ENCODE data around the gene TLCD1. TPM values are rescaled to one million over a fixed set of nuclear protein-coding genes. Genes with fewer than 3 reads are reported as not detected.

Gene TLCD1
- total and polyA plus RNA-seq, 2 experiments from 2014 or later, result 26.5 to 47.0 TPM

GRCh38 chr17:28702752-28703150, 23.3 kb downstream of the TLCD1 start:
- no peaks in the 10 kb centered on the region for H3K79me2 ChIP-seq (replicated peaks; ENCODE audit: insufficient read depth)
- no peak overlapping the region; the same call in 2 of the 3 replicates for H3K4me3 Mint-ChIP-seq
- DNase-seq (ENCODE audit: low spot score), result no peak
- no peak overlapping the region for H3K4me2 ChIP-seq
- peaks cover 68% of the 10 kb centered on the region for H3K36me3 Mint-ChIP-seq (ENCODE audit: low read depth)
- no peak overlapping the region for H3K4me3 ChIP-seq
- no peak overlapping the region for H2AFZ ChIP-seq
- ATAC-seq, result no peak
- peaks cover 8% of the 10 kb centered on the region; the same call in 1 of the 2 replicates for H3K4me1 ChIP-seq (ENCODE audit: insufficient read depth)
- TF ChIP-seq ZNF462 (CRISPR knock-in tag; IDR thresholded peaks at IDR 0.05) (no peak), STAT1 (IDR thresholded peaks at IDR 0.05; ENCODE audit: unreplicated experiment) (no peak), EZH2phosphoT487 (IDR thresholded peaks at IDR 0.05; ENCODE audit: unreplicated experiment) (no peak), ZNF331 (CRISPR knock-in tag; IDR thresholded peaks at IDR 0.05; ENCODE audit: low read depth) (no peak), ETS1 (IDR thresholded peaks at IDR 0.05) (no peak), CREB1 (CRISPR knock-in tag; IDR thresholded peaks at IDR 0.05; ENCODE audit: low read depth) (no peak), CTCF (conservative IDR thresholded peaks at IDR 0.05; ENCODE audit: low read depth in 2 of 2) (no peak), EZH2 (IDR thresholded peaks at IDR 0.05; ENCODE audit: low read depth, unreplicated experiment) (no peak), REST (IDR thresholded peaks at IDR 0.05; ENCODE audit: unreplicated experiment) (no peak), ZNF114 (CRISPR knock-in tag; IDR thresholded peaks at IDR 0.05) (no peak), POLR2AphosphoS5 (IDR thresholded peaks at IDR 0.05; ENCODE audit: low read depth) (no peak; the same call in 1 of the 2 replicates), NANOG (IDR thresholded peaks at IDR 0.05; ENCODE audit: borderline replicate concordance) (no peak), JUNB (IDR thresholded peaks at IDR 0.05; ENCODE audit: unreplicated experiment) (no peak)
- peaks cover 17% of the 10 kb centered on the region for H3K36me3 ChIP-seq (ENCODE audit: insufficient read depth)
- no peaks in the 10 kb centered on the region for H3K9me2 ChIP-seq (ENCODE audit: insufficient read depth)
- H3K4me1 Mint-ChIP-seq, result peaks cover 41% of the 10 kb centered on the region
- H3F3A ChIP-seq (replicated peaks; ENCODE audit: low read depth), result peaks cover 18% of the 10 kb centered on the region
- H3K9me3 Mint-ChIP-seq, result no peaks in the 10 kb centered on the region; the same call in 2 of the 3 replicates
- peaks cover 6% of the 10 kb centered on the region for H4K20me1 ChIP-seq (replicated peaks; ENCODE audit: insufficient read depth)
- peaks cover 24% of the 10 kb centered on the region for H3K27me3 Mint-ChIP-seq (ENCODE audit: insufficient read depth, low read depth, poor library complexity)
- H3K27ac ChIP-seq (ENCODE audit: low read depth), result no peak overlapping the region
- peak overlapping the region; percentile 77 for H3K27ac Mint-ChIP-seq
- no peaks in the 10 kb centered on the region for H3K27me3 ChIP-seq (ENCODE audit: insufficient read depth)

Data from GM23338 (cell line).